HG03565 (cell line): ENCODE measurements around the gene SMARCA4.
"Not testable (repeated sequence)": the region's sequence is repeated elsewhere in the genome, so short reads cannot be mapped to it uniquely, and the experiment has no call there.

ENCODE experiments used
- ATAC-seq: cut with Tn5 transposase; IDR thresholded peaks from one replicate; pipeline ENCODE4 v1.9.1; 2021; ENCODE audit warnings: mild to moderate bottlenecking, moderate library complexity; ENCODE audit not compliant: unreplicated experiment

Gene SMARCA4

DNA sequence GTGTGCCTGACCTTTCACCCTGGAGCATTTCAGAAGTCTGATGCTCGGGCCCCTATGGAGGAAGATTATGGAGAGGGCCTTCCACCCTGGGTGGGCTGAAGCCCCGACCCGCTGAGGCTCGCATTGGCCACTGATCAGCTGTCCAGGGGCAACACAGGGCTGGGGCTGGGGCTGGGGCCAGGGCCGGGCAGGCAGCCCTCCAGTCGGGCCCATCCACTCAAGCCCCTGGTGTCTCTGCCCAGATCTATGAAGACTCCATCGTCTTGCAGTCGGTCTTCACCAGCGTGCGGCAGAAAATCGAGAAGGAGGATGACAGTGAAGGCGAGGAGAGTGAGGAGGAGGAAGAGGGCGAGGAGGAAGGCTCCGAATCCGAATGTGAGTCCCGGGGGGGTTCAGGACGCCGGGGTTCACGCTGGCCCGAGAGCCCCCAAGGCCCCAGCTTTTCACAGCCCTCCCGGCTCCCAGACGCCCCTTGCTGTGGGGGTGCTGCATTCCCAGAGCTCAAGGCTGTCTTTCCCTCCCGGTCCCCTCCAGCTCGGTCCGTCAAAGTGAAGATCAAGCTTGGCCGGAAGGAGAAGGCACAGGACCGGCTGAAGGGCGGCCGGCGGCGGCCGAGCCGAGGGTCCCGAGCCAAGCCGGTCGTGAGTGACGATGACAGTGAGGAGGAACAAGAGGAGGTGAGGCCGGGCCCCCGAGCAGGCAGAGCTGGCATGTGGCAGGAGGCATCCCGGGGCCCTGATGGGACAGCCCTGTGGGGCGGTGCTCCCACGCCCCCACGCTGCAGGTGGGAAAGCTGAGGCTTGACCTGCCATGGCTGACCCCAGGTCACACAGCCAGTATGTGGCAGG lies 98.9 kb downstream of the SMARCA4 start:
- ATAC-seq, result no peak

GRCh38 chr19:11061952-11062351 lies 101.1 kb downstream of the SMARCA4 start:
- ATAC-seq, result no peak

GRCh38 chr19:11063434-11063833 lies 102.6 kb downstream of the SMARCA4 start:
- no peak for ATAC-seq

- ATAC-seq, result no peak
Measured at GRCh38 chr19:11064831-11065303, 104.0 kb downstream of the SMARCA4 start.

DNA sequence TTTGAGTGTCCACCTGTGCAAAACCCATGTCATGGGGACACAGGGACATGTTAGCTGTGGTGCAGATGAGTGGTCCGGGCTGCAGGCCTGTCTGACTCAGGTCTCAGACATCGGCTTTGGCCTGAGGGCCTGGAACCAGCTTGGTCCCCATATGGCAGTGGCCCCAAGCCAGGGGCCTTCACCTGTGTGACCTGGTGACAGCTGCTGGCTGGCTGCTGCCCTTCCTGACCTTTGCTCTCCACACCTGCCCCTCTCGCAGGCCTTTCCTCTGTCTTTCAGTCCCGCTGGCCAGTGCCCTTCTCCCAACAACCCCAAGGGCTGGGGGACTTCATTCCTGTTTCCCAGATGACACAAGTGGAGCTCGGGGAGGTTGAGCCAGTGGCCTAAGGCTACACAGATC lies 105.5 kb downstream of the SMARCA4 start:
- ATAC-seq, result no peak

DNA sequence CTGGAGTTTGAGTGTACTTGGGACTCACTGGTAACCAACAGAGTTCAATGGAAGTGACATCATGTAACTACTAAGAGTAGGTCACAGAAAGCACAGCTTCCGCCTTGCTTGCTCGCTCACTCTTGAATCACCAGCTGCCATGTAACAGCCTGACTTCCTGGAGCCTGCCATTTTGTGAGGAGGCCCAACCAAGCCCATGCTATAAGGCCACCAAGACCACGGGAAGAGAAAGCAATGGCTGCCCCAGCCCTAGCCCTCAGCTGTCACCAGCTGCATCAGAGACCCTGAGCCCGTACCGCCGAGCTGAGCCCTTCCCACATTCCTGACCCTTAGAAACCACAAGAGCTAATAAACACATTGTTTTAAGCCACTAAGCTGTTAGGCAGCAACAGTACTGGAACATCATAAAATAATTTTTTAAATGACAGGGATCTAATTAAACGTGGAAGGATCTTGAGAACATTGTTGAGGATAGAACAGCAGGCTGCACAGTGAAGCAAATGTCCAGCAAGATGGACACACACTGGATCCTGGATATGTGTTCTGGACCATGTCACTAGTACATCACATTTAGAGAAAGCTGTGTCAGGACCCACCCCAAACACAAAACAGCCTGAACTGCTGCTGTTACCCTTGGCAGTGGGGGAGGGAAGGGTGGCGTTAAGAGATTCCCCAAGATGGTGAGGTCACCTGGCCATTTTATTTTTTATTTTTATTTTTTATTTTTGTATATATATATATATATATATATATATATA lies 106.7 kb downstream of the SMARCA4 start:
- ATAC-seq, result no peak

GRCh38 chr19:11069561-11069960 lies 108.7 kb downstream of the SMARCA4 start:
- no peak for ATAC-seq

- ATAC-seq, result no peak
Measured at GRCh38 chr19:11070123-11070522, 109.3 kb downstream of the SMARCA4 start.

GRCh38 chr19:11073568-11073967 lies 112.7 kb downstream of the SMARCA4 start:
- no peak for ATAC-seq

DNA sequence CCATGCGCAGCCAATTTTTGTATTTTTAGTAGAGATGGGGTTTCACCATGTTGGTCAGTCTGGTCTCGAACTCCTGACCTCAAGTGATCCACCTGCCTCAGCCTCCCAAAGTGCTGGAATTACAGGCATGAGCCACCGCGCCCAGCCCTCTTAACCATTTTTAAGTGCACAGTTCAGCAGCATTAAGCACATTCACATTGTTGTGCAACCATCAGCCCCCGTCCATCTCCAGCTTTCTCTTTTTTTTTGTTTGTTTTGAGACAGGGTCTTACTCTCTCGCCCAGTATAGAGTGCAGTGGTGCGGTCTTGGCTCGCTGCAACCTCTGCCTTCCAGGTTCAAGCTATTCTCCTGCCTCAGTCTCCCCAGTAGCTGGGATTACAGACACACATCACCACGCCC lies 116.0 kb downstream of the SMARCA4 start:
- ATAC-seq, result not testable (repeated sequence)

DNA sequence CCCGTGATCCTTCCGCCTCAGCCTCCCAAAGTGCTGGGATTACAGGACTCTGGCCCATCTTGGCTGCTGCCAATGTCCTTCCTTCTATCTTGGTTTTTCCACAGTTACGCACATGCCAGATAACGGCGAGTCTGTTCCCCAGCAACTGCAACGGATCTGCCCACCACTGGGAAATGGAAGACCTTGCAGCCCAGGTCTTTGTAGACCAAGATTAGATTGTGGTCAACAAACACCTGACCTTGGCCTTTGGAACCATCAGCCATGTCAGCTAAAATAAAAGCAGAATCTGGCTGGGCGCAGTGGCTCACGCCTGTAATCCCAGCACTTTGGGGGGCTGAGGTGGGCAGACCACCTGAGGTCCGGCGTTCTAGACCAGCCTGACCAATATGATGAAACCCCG lies 118.1 kb downstream of the SMARCA4 start:
- no peak for ATAC-seq

DNA sequence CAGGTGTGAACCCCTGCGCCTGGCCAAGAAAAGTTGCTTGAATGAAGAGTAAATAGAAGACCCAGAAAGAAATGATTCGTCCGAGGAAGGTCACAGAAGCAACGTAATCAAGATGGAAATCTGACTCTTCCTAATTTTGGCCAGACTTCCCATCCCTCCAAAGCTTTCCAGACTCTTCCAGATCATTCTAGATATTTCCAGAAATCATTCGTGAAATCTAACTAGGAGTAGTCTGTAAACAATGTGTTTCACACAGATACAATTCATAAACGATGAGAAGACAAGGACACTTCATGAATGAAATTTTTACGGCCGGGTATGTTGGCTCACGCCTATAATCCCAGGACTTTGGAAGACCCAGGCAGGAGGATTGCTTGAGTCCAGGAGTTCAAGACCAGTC lies 119.2 kb downstream of the SMARCA4 start:
- no peak for ATAC-seq

- ATAC-seq, result no peak
Measured at GRCh38 chr19:11087870-11088505, 127.2 kb downstream of the SMARCA4 start.

DNA sequence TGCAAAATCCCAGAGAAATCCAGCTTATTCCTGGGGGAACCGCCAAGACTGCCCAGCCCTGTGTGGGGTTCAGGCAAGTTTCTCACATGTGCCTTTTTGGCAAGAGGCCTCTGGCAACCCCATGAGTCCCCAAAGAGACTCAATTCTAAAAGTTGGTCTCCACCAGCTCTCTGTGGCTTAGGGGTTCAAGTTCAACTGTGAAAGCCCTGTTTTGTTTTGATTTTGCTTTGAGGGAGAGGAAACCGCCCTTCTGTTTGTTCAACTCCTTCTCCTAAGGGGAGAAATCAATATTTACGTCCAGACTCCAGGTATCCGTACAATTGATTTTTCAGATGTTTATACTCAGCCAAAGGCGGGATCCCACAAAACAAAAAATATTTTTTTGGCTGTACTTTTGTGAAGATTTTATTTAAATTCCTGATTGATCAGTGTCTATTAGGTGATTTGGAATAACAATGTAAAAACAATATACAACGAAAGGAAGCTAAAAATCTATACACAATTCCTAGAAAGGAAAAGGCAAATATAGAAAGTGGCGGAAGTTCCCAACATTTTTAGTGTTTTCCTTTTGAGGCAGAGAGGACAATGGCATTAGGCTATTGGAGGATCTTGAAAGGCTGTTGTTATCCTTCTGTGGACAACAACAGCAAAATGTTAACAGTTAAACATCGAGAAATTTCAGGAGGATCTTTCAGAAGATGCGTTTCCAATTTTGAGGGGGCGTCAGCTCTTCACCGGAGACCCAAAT lies 127.8 kb downstream of the SMARCA4 start:
- ATAC-seq, result no peak

- no peak for ATAC-seq
Measured at GRCh38 chr19:11089254-11090013, 128.6 kb downstream of the SMARCA4 start, which contains the start of gene LDLR. LDLR (plus strand) TSS chr19:11089463; CDS start chr19:11089549, 86 bp downstream.

GRCh38 chr19:11090014-11090263 lies 129.1 kb downstream of the SMARCA4 start:
- ATAC-seq, result not testable (repeated sequence)

- peak; percentile 50 for ATAC-seq
Measured at GRCh38 chr19:11090264-11090996, 129.6 kb downstream of the SMARCA4 start.

GRCh38 chr19:11090997-11091702 lies 130.3 kb downstream of the SMARCA4 start:
- ATAC-seq, result no peak

DNA sequence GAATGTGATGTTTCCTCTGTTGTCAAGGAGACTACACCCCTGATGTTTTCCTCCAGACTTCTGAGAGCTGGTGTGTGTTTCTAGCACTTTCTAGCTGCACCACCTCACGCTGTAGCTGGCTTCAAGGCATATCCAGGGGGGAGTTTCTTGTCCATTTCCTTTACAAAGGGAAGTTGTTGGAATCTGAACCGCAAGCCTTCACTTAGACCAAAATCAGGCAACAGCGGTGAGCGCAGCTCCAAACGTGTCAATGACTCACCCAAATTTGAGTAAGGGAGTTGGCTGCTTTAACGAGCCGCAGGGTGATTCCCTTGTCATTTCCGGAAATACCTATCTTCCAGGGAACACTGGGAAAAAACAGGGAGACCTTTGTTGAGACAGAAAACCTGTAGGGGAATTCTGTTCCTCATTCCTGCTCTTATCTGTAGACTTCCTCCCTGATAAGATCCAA lies 130.9 kb downstream of the SMARCA4 start:
- no peak for ATAC-seq
